Pancreas (tissue), 10 donors: ENCODE measurements around the gene IL15. TPM values are rescaled to one million over a fixed set of nuclear protein-coding genes. Genes with fewer than 3 reads are reported as not detected.

Experiments used
- ATAC-seq, 4 donors: fragments of 200-7000 bp; cut with Tn5 transposase; one replicate each; pipeline versions ENCODE4 v1.8.0 to v1.9.1; 2020; ENCODE audit warnings: mild to moderate bottlenecking in 4 of 4, moderate library complexity in 4 of 4
- DNase-seq, 6 donors: peaks; one replicate each; pipeline ENCODE4 v3.0.0-alpha.2; 2020
- FAIRE-seq: peaks from 2 replicates; lab custom pipeline; 2012; peaks lifted over from hg19 to GRCh38; lab: Jason Lieb, UNC
- H3K27ac ChIP-seq, 4 donors: fragments of 200-600 bp; sonication (generic); 1 replicate in 3 of 4; 2 replicates in 1 of 4; pipeline versions ENCODE4 v1.5.0 to v1.8.0; 2020
- H3K27me3 ChIP-seq, 4 donors: fragments of 200-600 bp; one replicate each; pipeline ENCODE4 v1.8.0; 2021
- H3K36me3 ChIP-seq, 3 donors: fragments of 200-600 bp; sonication (generic) in 1 of 3; one replicate each; pipeline versions ENCODE4 v1.5.0 to v1.8.0; 2020 to 2021
- H3K4me1 ChIP-seq, 3 donors: fragments of 200-600 bp; one replicate each; pipeline ENCODE4 v1.8.0; 2021
- H3K4me3 ChIP-seq, 4 donors: fragments of 200-600 bp; sonication (generic) in 2 of 4; one replicate each; pipeline versions ENCODE4 v1.5.0 to v1.8.0; 2020 to 2021
- H3K9me3 ChIP-seq, 4 donors: fragments of 200-600 bp; one replicate each; pipeline ENCODE4 v1.8.0; 2021
- WGBS, 2 donors: extraction: QIAGEN DNeasy Blood & Tissue Kit; methylation state at CpG; one replicate each; pipeline ENCODE4 v1.1.7; 2013; 5-methylcytosine and 5-hydroxymethylcytosine counted together
- intact Hi-C, 3 donors: fragments of 100-400 bp; cut with DNase I; formaldehyde crosslinking; loops; one replicate each; pipeline versions ENCODE4 v1.11.1 to v1.14.2; 2022
- polyA plus RNA-seq, 2 donors: library from polyadenylated mRNA; stranded (reverse); fragments of 200-250 nt; gene quantifications; one replicate each; pipeline ENCODE4 v1.2.3, GENCODE V29; 2013
- total RNA-seq, 6 donors: library from RNA; stranded (reverse); fragmentation: NEBNext Ultra II Directional in 4 of 6; extraction: Animal tissue kit (Norgen Biotek cat#: 25700) in 4 of 6; gene quantifications; one replicate each; pipeline versions ENCODE4 v1.2.1 to v1.2.4, GENCODE V29; 2021 to 2023
- TF ChIP-seq, protein P1 (sequence below), 4 donors: fragments of 200-600 bp; sonication (generic) in 3 of 4; IDR thresholded peaks; one replicate each; pipeline versions ENCODE4 v1.5.0 to v1.8.0; 2021; ENCODE audit warnings: antibody characterized with exemption in 4 of 4
- donor health status: healthy with polysubstance abuse.
- donor health status: DM: no; HTN: no; CAD: no; lungs with moderate emphysema.
- donor health status: DM: no; HTN: no; CAD: no.
- donor health status: control.
- donor health status: control.
- donor health status: Bipolar disorder and iron deficiency.
- donor health status: DM: yes; HTN: yes; CAD: no.
- donor health status: DM: no; HTN: no; CAD: no.
- donor health status: DM: no; HTN: no; CAD: no.
- donor health status: DM: yes; HTN: yes; CAD: no.

IL15 gene
- total and polyA plus RNA-seq, 8 donors: 0.44 to 4.0 (median 2.2) TPM

DNA sequence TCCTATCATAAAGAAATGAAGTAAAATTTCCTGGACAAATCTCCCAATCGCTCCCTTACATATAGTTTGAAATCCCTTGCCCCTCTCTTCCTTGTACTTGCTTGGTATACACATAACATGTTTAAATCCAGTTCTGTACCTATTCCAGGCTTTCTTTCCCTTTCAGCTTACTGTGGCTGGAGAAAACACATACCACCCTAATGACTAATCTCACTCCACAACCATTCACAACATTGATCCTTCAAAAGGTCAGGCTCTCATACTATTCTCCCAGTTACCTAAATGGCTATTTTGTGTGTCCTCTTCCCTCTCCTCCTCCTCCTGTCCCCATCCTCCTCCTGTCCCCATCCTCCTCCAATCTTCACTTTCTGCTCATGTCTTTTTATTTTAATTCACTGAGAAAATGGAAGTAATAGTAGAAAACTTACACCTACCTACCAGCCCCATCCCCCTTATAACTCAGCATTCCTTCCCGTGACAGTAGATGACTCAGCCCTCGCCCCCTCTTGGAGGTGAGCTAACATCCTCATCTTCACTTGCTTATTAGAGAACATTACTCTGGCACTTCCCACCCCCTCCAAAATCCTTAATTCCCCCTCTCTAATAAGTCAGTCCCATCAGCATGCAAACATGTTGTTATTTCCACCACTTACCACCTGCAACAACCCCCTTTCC is 77.5 kb downstream of the IL15 start:
- WGBS, 2 donors: 87 to 90% methylated on average over 3 of the region's 3 CpGs
- TF ChIP-seq, protein P1, sequence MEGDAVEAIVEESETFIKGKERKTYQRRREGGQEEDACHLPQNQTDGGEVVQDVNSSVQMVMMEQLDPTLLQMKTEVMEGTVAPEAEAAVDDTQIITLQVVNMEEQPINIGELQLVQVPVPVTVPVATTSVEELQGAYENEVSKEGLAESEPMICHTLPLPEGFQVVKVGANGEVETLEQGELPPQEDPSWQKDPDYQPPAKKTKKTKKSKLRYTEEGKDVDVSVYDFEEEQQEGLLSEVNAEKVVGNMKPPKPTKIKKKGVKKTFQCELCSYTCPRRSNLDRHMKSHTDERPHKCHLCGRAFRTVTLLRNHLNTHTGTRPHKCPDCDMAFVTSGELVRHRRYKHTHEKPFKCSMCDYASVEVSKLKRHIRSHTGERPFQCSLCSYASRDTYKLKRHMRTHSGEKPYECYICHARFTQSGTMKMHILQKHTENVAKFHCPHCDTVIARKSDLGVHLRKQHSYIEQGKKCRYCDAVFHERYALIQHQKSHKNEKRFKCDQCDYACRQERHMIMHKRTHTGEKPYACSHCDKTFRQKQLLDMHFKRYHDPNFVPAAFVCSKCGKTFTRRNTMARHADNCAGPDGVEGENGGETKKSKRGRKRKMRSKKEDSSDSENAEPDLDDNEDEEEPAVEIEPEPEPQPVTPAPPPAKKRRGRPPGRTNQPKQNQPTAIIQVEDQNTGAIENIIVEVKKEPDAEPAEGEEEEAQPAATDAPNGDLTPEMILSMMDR (IDR thresholded peaks at IDR 0.05): no peak
- intact Hi-C loops: no loop called here
- H3K27me3 ChIP-seq: no peaks in the 10 kb centered on the region
- H3K36me3 ChIP-seq: no peaks in the 10 kb centered on the region
- no peaks in the 10 kb centered on the region for H3K4me1 ChIP-seq
- FAIRE-seq (no peak), ATAC-seq (no peak), DNase-seq (no peak)
- no peak overlapping the region for H3K4me3 ChIP-seq
- no peak overlapping the region for H3K27ac ChIP-seq
- H3K9me3 ChIP-seq: no peaks in the 10 kb centered on the region

DNA sequence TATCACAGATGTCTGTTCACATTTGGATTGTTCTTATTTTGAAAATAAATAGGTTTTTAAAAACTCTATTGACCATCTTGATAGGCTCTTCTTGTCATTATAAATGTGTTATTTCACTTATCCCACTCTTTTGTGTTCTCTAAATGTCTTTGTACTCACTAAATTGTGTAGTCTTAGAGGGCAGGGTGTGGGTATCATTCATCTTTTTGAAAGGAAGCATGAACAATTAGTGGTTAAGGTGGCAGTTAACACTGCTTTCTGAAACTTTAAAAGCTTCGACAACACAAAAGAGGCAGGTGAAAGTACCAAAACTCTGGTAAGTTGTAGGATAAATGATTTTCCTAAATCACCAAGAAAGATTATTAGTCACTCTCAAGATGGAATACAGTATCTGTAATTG is 83.2 kb downstream of the IL15 start:
- intact Hi-C loops: no loop called here
- Histone ChIP-seq H3K4me1 (no peaks in the 10 kb centered on the region), H3K27me3 (no peaks in the 10 kb centered on the region), H3K9me3 (no peaks in the 10 kb centered on the region), H3K36me3 (no peaks in the 10 kb centered on the region), H3K27ac (no peak overlapping the region), H3K4me3 (no peak overlapping the region)
- FAIRE-seq (no peak), ATAC-seq (no peak), DNase-seq (no peak)
- WGBS, 2 donors: 79 to 94% methylated on average over 1 of the region's 1 CpG
- TF ChIP-seq, protein P1 (IDR thresholded peaks at IDR 0.05): no peak

DNA sequence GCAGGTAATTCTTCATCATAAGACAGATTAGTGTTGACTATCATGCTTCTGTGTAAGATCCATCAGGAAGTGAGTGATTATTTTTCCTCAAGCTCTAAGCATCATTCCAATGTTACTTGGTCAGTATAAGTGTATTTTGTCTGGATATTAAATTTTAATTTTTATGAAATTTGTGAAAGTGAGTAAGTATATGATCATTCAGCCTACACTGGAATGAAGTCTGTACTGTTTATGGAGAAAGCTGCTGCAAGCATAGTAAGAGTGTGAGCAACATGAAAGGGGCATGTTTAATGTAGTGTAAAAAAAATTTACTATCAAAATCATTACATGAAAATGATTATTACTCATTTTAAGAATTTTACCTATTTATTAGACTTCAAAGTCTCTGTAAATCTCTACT is 84.8 kb downstream of the IL15 start:
- H3K9me3 ChIP-seq: no peaks in the 10 kb centered on the region
- H3K27me3 ChIP-seq: no peaks in the 10 kb centered on the region
- FAIRE-seq (no peak), ATAC-seq (no peak), DNase-seq (no peak)
- no peaks in the 10 kb centered on the region for H3K36me3 ChIP-seq
- H3K4me3 ChIP-seq: no peak overlapping the region
- TF ChIP-seq, protein P1 (IDR thresholded peaks at IDR 0.05): no peak
- no peaks in the 10 kb centered on the region for H3K4me1 ChIP-seq
- no peak overlapping the region for H3K27ac ChIP-seq
- intact Hi-C loops: no loop called here

DNA sequence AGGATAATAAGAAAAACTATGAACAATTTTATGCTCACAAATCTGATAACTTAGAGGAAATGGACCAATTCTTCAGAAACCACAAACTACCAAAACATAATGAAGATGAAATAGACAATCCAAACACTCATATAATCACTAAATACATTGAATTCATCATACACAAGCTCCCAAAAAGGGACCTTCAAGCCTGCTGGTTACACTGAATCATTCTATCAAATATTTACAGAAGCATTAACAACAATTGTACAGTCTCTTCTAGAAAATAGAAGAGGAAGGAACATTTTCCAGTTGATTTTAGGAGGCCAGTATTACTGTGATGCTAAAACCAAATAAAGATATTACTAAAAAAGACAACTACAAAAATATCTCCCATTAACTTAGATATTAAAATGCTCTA is 88.3 kb downstream of the IL15 start:
- FAIRE-seq: no peak
- Histone ChIP-seq H3K4me3 (no peak overlapping the region), H3K36me3 (no peaks in the 10 kb centered on the region), H3K27ac (no peak overlapping the region), H3K9me3 (no peaks in the 10 kb centered on the region), H3K4me1 (no peaks in the 10 kb centered on the region), H3K27me3 (no peaks in the 10 kb centered on the region)
- intact Hi-C loops: no loop called here
- no peak for ATAC-seq
- TF ChIP-seq, protein P1 (IDR thresholded peaks at IDR 0.05): no peak
- no peak for DNase-seq

DNA sequence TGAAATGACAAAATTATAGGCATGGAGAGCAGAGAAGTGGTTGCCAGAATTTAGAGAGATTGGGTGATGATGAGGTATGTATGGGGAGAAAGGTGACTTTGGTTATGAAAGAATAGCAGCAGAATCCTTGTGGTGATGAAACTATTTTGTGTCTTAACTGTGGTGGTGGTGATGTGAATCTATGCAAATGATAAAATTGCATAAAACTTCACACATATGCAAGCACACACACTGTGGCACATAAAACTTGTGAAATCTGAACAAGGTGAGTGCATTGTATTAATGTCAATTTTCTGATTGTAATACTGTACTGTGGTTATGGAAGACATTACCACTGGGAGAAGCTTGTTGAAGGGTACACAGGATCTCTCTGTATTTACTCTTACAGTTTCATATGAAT is 91.0 kb downstream of the IL15 start:
- Histone ChIP-seq H3K36me3 (no peaks in the 10 kb centered on the region), H3K27me3 (no peaks in the 10 kb centered on the region), H3K27ac (no peak overlapping the region), H3K4me1 (no peaks in the 10 kb centered on the region), H3K9me3 (no peaks in the 10 kb centered on the region), H3K4me3 (no peak overlapping the region)
- no peak for FAIRE-seq
- no peak for DNase-seq
- intact Hi-C loops: no loop called here
- ATAC-seq: no peak
- TF ChIP-seq, protein P1 (IDR thresholded peaks at IDR 0.05): no peak
